HG02610 (cell line): ENCODE measurements around the gene FBXL13.
"Not testable (repeated sequence)": the region's sequence is repeated elsewhere in the genome, so short reads cannot be mapped to it uniquely, and the experiment has no call there.

Experiments used
- ATAC-seq: cut with Tn5 transposase; IDR thresholded peaks from one replicate; pipeline ENCODE4 v1.9.1; 2021; ENCODE audit warnings: mild to moderate bottlenecking, moderate library complexity; ENCODE audit not compliant: unreplicated experiment

Gene FBXL13

DNA sequence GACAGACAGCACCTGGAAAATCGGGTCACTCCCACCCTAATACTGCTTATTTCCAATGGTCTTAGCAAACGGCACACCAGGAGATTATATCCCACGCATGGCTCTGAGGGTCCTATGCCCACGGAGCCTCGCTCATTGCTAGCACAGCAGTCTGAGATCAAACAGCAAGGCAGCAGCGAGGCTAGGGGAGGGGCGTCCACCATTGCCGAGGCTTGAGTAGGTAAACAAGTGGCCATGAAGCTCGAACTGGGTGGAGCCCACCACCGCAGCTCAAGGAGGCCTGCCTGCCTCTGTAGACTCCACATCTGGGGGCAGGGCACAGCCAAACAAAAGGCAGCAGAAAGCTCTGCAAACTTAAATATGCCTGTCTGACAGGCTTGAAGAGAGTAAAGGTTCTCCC, 293.7 kb downstream of the FBXL13 start:
- ATAC-seq = not testable (repeated sequence)

DNA sequence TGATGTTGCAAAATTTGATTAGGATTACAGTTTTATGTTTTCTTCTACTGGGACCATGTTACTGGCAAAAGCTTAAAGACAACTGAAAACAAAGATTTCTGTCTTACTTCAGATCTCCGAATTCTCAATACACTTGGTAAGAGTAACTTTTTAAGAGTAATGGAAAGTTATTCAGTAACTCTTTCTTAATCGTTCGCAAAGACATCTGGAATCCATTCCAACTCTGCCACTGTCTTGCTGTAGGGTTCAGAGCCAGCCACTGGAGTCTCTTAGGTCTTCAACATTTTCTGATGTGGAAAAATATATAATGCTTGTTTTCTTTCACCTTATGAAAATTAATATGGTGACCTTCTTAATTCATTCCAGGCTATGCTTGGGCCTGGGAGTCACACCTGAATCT, 295.9 kb downstream of the FBXL13 start:
- ATAC-seq = not testable (repeated sequence)

DNA sequence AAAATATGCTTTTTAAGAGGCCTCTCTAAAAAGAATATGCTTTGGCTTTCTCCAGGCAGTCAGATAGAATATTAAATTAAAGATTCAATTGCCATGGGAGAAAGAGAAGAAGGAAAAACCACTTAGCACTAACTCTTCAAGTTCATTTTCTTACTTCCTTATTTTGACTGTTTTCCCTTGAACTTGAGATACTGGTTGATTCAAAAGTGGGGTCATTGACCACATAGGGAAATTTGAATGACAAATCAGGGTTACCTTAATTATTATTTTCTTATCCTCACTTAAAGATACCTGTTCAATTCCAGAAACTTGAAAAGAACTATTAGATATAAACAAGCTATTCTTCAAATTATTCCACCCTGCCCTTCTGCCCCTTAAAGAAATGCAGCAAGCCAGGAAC, 298.4 kb downstream of the FBXL13 start:
- ATAC-seq = not testable (repeated sequence)

DNA sequence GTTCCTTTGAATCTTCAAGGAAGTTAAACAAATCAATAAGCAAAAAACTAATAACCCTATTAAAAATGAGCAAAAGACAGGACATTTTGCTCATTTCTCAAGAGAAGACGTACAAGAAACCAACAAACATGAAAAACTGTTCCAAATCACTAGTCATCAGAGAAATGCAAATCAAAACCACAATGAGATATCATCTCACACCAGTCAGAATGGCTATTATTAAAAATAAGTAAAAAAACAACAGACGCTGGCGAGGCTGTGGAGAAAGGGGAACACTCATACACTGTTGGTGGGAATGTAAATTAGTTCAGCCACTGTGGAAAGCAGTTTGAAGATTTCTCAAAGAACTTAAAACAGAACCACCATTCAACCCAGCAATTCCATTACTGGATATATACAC, 304.1 kb downstream of the FBXL13 start:
- ATAC-seq = peak; percentile 70

DNA sequence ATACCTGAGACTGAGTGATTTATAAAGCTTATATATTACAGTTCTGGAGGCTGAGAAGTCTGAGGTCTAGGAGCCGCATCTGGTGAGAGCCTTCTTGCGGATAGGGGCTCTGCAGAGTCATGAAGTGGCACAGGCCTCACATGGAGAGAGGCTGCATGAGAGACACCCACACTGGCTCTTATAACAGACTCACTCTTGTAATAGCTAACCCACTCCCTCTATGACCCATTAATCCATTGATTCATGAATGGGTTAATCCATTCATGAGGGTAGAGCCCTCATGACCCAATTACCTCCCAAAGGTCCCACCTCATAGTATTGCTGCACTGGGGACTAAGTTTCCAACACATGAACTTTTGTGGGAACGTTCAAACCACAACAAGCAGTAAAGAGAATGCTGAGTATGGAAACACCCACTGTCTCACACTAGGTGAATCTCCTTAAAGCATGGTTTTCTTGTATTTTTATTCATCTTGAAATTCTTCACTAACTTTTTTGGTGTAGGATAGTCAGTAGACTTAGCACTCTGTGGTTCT, 304.9 kb downstream of the FBXL13 start:
- ATAC-seq = peak; percentile 62

DNA sequence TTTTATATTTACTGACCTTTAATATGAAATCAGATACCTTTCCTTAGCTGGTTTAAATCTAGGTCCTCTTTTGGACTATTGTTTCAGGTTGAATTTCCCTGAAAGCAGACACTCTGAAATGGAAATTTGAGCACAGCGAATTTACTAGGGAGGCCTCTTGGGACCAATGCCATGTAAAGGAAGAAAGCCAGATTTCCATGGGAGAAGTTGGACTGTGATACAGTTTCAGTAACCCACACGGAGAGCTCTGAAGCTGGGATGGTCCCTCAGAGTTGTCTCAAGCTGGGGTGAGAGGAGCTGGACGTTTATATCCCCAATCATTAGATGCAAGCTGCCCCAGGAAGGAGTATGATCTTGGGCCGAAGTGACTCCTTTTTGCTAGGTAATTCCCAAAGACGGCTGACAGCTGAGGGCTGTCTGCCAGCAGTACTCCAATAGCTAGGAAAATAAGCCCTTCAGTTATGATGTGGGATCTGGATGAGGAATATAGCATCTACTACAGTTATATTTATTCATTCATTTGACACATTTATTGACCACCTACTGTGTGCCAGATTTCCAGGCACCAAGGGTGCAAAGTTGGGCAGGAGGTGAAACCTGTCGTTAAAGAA, 311.2 kb downstream of the FBXL13 start:
- not testable (repeated sequence) for ATAC-seq
